CD1c-positive myeloid dendritic cell (primary cell): ENCODE data around the gene LAMA1.
A peak's percentile ranks its signal among the peaks of the same experiment; 100 is the strongest.

ENCODE experiments used
- DNase-seq: peaks from one replicate; pipeline ENCODE4 v3.0.0-alpha.2; 2016; ENCODE audit errors: extremely low spot score

LAMA1 gene

GRCh38 chr18:7047336-7047735 is 70.3 kb downstream of the LAMA1 start:
- DNase-seq: no peak

- DNase-seq: peak; percentile 49
These were observed 79.2 kb downstream of the LAMA1 start for GRCh38 chr18:7038330-7038851.

- no peak for DNase-seq
These were observed 80.1 kb downstream of the LAMA1 start for GRCh38 chr18:7037470-7037869.

GRCh38 chr18:7035807-7036206 is 81.8 kb downstream of the LAMA1 start:
- no peak for DNase-seq

- DNase-seq: no peak
These were observed 82.7 kb downstream of the LAMA1 start for GRCh38 chr18:7034924-7035323.

GRCh38 chr18:7032537-7032936 is 85.1 kb downstream of the LAMA1 start:
- no peak for DNase-seq

- DNase-seq: no peak
These were observed 89.0 kb downstream of the LAMA1 start for GRCh38 chr18:7028625-7029024.

GRCh38 chr18:7025194-7025593 is 92.4 kb downstream of the LAMA1 start:
- no peak for DNase-seq

- DNase-seq: no peak
These were observed 94.0 kb downstream of the LAMA1 start for GRCh38 chr18:7023581-7023980.

GRCh38 chr18:7023063-7023580 is 94.5 kb downstream of the LAMA1 start:
- no peak for DNase-seq

GRCh38 chr18:7021994-7022840 is 95.4 kb downstream of the LAMA1 start:
- no peak for DNase-seq

- no peak for DNase-seq
These were observed 96.4 kb downstream of the LAMA1 start for GRCh38 chr18:7020995-7021777.

- no peak for DNase-seq
These were observed 100.6 kb downstream of the LAMA1 start for GRCh38 chr18:7017013-7017412.

GRCh38 chr18:7011142-7011541 is 106.5 kb downstream of the LAMA1 start:
- DNase-seq: no peak

GRCh38 chr18:7004009-7004408 is 113.6 kb downstream of the LAMA1 start:
- no peak for DNase-seq

- no peak for DNase-seq
These were observed 115.5 kb downstream of the LAMA1 start for GRCh38 chr18:7002107-7002506.

GRCh38 chr18:7000484-7001096 is 117.0 kb downstream of the LAMA1 start:
- no peak for DNase-seq

GRCh38 chr18:6997808-6998207 is 119.8 kb downstream of the LAMA1 start:
- DNase-seq: no peak

- DNase-seq: no peak
These were observed 122.7 kb downstream of the LAMA1 start for GRCh38 chr18:6994771-6995430.

- no peak for DNase-seq
These were observed 123.4 kb downstream of the LAMA1 start for GRCh38 chr18:6994056-6994770.

GRCh38 chr18:6992761-6993160 is 124.8 kb downstream of the LAMA1 start:
- no peak for DNase-seq
